ENCODE measurements around the gene ABHD17C. TPM values are rescaled to one million over a fixed set of nuclear protein-coding genes. Genes with fewer than 3 reads are reported as not detected.

Gene ABHD17C
- total RNA-seq, 1 donor = 15.5 TPM

DNA sequence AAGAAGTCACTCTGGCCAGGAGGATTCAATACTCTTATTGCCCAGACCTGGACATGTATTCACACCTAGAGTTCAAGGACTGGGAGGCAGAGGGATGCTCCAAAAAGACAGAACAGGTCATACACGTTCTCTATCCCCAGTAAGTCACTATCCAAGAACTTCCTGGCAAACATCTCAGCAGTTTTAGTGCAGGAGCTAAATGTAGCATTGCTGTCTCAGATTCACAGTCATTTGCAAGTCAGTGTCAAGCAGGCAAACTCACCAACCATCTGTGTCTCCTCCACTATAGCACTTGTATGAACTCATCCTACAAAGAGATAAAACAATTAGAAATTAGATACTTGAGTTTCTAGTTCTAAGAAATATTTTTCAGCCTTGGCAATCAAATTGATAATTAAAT, 38.4 kb downstream of the ABHD17C start:
- no peak for DNase-seq (ENCODE audit: low read depth)
- no peak overlapping the region for H3K4me3 ChIP-seq (ENCODE audit: low read depth, low read length)
- TF ChIP-seq, protein P1, sequence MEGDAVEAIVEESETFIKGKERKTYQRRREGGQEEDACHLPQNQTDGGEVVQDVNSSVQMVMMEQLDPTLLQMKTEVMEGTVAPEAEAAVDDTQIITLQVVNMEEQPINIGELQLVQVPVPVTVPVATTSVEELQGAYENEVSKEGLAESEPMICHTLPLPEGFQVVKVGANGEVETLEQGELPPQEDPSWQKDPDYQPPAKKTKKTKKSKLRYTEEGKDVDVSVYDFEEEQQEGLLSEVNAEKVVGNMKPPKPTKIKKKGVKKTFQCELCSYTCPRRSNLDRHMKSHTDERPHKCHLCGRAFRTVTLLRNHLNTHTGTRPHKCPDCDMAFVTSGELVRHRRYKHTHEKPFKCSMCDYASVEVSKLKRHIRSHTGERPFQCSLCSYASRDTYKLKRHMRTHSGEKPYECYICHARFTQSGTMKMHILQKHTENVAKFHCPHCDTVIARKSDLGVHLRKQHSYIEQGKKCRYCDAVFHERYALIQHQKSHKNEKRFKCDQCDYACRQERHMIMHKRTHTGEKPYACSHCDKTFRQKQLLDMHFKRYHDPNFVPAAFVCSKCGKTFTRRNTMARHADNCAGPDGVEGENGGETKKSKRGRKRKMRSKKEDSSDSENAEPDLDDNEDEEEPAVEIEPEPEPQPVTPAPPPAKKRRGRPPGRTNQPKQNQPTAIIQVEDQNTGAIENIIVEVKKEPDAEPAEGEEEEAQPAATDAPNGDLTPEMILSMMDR (IDR thresholded peaks at IDR 0.05; ENCODE audit: insufficient read depth, low read length) = no peak

DNA sequence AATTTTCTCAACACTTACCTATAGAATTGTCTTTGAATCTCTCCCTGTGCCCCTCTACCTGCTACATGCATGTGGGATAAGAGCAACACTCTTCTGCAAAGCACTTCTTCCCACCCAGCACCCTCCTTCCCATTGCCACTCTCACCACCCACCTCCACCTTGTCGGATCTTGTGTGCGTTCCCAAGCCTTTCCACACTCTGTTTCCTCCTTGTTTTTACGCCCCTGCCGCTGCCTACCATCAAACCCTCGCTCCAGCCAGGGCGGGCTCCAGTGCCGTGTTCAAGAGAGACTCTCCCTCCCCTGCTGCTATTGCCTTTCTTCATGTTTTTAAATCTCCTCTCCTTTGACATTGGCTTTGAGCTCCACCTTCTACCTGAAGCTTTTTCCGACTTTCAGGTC, 40.2 kb downstream of the ABHD17C start:
- no peak for DNase-seq (ENCODE audit: low read depth)
- TF ChIP-seq, protein P1 (IDR thresholded peaks at IDR 0.05; ENCODE audit: insufficient read depth, low read length) = no peak
- no peak overlapping the region for H3K4me3 ChIP-seq (ENCODE audit: low read depth, low read length)

DNA sequence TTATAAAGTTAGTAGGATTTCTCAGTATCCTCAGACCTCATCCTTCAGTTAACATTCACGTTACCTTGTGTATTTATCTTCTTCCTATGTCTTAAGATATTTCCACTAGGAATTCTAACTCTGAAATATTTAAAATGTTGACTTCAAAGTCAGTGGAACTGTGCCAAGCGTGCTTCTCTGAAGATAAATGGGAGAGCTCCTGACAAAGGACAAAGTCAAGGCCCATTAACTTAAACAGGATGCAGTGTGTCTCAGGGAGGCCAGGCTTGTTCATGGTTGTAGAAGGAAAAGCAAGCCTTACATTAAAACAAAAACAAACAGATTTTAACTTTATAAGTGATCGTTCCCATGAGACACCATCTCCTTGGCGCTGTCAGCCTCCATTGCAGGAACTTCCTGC, 41.5 kb downstream of the ABHD17C start:
- DNase-seq (ENCODE audit: low read depth) = peak; percentile 25
- TF ChIP-seq, protein P1 (IDR thresholded peaks at IDR 0.05; ENCODE audit: insufficient read depth, low read length) = no peak
- H3K4me3 ChIP-seq (ENCODE audit: low read depth, low read length) = no peak overlapping the region

DNA sequence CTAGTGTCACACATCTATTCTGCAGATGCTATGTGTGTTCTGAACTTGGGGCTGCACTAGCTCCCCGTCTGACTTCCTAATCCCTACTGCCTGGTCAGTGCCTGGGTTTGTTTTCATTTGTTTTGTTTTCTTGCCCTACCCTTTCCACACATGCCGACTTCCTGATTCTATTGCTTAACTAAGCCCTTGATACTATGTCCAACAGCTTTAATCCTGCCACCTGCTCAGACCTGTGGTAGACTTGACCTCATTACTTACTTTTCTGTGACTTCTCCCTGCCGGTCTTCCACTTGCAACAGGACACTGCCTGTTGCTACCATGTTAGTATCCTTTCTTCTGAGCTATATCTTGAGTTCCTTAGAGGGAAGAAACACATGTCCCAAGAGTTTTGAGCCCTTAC, 44.8 kb downstream of the ABHD17C start:
- no peak for DNase-seq (ENCODE audit: low read depth)
- H3K4me3 ChIP-seq (ENCODE audit: low read depth, low read length) = no peak overlapping the region
- TF ChIP-seq, protein P1 (IDR thresholded peaks at IDR 0.05; ENCODE audit: insufficient read depth, low read length) = no peak

DNA sequence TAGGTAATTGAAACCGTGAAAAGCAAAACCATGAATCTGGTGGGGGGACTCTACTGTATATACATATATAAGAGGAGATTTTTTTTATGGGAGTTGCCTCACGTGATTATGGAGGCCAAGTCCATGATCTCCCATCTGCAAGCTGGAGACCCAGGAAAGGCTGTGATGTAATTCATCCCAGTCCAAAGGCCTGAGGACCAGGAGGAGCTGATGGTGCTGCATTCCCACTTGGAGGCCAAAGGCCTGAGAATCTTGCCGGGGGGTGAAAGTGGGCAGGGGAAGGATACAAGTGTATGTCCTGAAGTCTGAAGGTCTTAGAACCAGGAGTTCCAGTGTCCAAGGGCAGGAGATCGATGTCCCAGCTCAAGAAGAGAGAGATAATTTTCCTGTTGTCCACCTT, 47.0 kb downstream of the ABHD17C start:
- DNase-seq (ENCODE audit: low read depth) = no peak
- H3K4me3 ChIP-seq (ENCODE audit: low read depth, low read length) = no peak overlapping the region
- TF ChIP-seq, protein P1 (IDR thresholded peaks at IDR 0.05; ENCODE audit: insufficient read depth, low read length) = no peak

DNA sequence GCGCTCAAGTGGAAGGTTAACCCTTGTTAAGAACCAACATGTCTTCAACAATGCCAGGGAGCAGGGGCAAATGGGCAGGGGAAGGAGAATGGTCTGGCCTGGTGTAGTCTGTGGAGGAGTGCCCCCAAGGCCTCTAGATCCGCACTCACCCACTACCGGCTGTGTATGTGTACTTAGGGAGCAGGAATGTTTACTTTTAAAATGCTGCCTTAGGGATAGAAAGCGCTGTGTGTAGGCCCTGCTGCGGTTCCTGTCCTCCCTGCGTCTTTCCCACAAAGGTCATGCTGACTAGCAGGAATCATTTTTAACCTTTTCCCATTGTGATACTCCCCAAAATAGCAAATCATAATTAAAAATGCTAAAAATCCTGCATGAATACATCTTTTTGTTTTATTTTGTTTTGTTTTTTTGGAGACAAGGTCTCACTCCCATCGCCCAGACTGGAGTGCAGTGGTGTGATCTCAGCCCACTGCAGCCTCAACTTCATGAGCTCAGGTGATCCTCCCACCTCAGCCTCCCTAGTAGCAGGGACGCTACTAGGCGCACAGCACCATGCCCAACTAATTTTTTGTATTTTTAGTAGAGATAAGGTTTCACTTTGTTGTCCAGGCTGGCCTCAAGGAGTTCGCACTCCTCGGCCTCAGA, 48.2 kb downstream of the ABHD17C start:
- H3K4me3 ChIP-seq (ENCODE audit: low read depth, low read length) = no peak overlapping the region
- no peak for DNase-seq (ENCODE audit: low read depth)
- TF ChIP-seq, protein P1 (IDR thresholded peaks at IDR 0.05; ENCODE audit: insufficient read depth, low read length) = no peak

DNA sequence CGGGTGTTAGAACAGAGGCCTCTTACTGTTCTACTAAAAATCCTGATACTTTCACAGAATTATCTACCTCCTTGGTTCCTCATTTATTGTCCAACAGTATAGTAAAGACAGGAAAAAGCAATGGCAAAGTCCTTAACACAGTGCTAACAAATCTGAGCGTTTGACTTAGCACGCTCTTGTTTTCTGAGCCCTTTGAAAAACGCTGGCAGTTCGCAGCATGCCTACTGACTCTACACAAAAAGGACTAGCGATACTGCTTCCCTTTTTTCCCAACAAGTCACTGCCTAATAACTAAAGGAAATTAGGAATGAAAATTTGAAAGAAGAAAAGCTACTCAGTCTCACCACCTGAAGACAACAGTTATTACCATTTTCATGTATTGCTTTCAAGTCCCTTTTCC, 49.3 kb downstream of the ABHD17C start:
- TF ChIP-seq, protein P1 (IDR thresholded peaks at IDR 0.05; ENCODE audit: insufficient read depth, low read length) = no peak
- no peak for DNase-seq (ENCODE audit: low read depth)
- H3K4me3 ChIP-seq (ENCODE audit: low read depth, low read length) = no peak overlapping the region
